ENCODE results near the gene PANX2.

DNA sequence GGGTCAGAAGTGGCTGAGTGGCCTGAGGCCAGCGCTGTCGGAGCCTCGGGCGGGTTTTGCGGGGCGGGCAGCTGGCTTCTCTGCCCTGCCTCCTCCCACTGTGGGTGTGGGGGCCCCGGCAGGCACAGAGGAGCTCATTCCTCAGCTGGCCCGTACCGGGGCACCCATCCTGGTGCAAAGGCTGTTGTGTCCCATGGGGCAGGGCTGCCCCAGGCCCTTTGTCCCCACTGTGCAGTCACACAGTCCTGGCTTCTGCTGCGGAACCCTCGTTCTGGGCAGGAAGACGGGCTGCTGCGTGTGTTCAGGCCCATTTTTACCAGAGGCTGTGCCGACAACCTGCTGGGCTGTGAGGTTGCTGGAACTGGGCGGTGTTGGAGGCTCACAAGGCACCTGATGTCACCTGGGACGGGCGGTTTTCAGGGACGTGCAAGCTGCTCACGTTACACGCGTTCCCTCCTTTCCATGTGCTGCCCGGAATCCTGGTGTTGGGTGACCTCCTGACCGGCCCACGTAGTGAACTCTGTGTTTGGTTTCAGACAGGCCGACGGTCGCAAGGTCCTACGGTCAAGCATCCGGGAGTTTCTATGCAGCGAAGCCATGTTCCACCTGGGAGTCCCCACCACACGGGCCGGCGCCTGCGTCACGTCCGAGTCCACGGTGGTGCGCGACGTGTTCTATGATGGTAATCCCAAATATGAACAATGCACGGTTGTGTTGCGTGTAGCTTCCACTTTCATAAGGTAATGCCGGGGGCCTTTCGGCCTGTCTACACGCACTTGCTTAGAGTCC is 35.4 kb downstream of the PANX2 start:
- TF ChIP-seq EZH2 (IDR thresholded peaks at IDR 0.05; ENCODE audit: borderline replicate concordance, insufficient read depth, low read depth, low read length, poor library complexity, severe bottlenecking) = no peak
- TF ChIP-seq, protein P1, sequence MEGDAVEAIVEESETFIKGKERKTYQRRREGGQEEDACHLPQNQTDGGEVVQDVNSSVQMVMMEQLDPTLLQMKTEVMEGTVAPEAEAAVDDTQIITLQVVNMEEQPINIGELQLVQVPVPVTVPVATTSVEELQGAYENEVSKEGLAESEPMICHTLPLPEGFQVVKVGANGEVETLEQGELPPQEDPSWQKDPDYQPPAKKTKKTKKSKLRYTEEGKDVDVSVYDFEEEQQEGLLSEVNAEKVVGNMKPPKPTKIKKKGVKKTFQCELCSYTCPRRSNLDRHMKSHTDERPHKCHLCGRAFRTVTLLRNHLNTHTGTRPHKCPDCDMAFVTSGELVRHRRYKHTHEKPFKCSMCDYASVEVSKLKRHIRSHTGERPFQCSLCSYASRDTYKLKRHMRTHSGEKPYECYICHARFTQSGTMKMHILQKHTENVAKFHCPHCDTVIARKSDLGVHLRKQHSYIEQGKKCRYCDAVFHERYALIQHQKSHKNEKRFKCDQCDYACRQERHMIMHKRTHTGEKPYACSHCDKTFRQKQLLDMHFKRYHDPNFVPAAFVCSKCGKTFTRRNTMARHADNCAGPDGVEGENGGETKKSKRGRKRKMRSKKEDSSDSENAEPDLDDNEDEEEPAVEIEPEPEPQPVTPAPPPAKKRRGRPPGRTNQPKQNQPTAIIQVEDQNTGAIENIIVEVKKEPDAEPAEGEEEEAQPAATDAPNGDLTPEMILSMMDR (IDR thresholded peaks at IDR 0.05) = no peak
